ENCODE results near the gene AKAP6.

DNA sequence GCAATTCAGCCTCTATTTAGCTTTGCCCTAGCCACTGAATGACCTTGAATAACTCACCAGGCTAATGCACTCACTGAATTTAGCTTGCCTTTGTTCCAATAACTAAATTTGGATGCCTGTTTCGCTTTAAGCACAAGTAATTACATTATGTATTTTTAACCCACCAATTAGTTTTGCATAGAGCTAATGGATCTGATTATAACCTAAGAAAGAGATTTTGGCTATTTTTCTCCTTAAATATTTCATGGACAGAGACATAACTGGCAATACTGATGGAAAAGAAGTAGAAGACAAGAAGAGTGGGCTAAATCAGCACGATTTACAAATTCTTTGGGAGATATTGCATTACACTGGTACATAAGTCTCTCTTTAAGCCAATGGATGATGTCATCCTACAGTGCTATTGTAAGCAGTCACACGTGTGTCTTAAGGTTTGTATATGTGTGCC, 85.7 kb downstream of the AKAP6 start:
- no peak for TF ChIP-seq POLR2AphosphoS5 (IDR thresholded peaks at IDR 0.05; ENCODE audit: low read depth, low read length)
- TF ChIP-seq POLR2A (IDR thresholded peaks at IDR 0.05; ENCODE audit: low read depth, low read length) = no peak
